Mesendoderm (in vitro differentiated cells): ENCODE data around the gene SCYGR3.

Experiments used
- DNase-seq: peaks from one replicate; pipeline ENCODE4 v3.0.0; 2013
- H2AK5ac ChIP-seq: 2 replicates; pipeline ENCODE4 v1.6.1; 2013; ENCODE audit warnings: low read length, inconsistent platforms
- H2BK120ac ChIP-seq: 2 replicates; pipeline ENCODE4 v1.6.1; 2013; ENCODE audit warnings: low read depth, mild to moderate bottlenecking, low read length, moderate library complexity, mixed read lengths
- H2BK15ac ChIP-seq: replicated peaks from 2 replicates; pipeline ENCODE4 v1.6.1; 2013; ENCODE audit warnings: low read depth, mild to moderate bottlenecking, moderate library complexity
- H2BK5ac ChIP-seq: 2 replicates; pipeline ENCODE4 v1.6.1; 2013; ENCODE audit warnings: low read length, inconsistent platforms
- H3K18ac ChIP-seq: 2 replicates; pipeline ENCODE4 v1.6.1; 2013; ENCODE audit warnings: mild to moderate bottlenecking, low read length, mixed read lengths
- H3K23ac ChIP-seq: one replicate; pipeline ENCODE4 v1.6.1; 2013; ENCODE audit warnings: low read length
- H3K27ac ChIP-seq: 2 replicates; pipeline ENCODE4 v1.5.1; 2013; ENCODE audit warnings: low read depth, mild to moderate bottlenecking, inconsistent platforms, low read length, moderate library complexity
- H3K27me3 ChIP-seq: 2 replicates; pipeline ENCODE4 v1.6.1; 2013; ENCODE audit warnings: low read length, control low read depth, mild to moderate bottlenecking, inconsistent platforms; ENCODE audit not compliant: insufficient read depth, poor library complexity
- H3K36me3 ChIP-seq: 2 replicates; pipeline ENCODE4 v1.6.1; 2013; ENCODE audit warnings: low read length, inconsistent platforms; ENCODE audit not compliant: control insufficient read depth, insufficient read depth
- H3K4ac ChIP-seq: one replicate; pipeline ENCODE4 v1.6.1; 2013; ENCODE audit warnings: low read depth, mild to moderate bottlenecking, low read length, moderate library complexity
- H3K4me1 ChIP-seq: 2 replicates; pipeline ENCODE4 v1.6.1; 2013; ENCODE audit warnings: low read depth, low read length, inconsistent platforms; ENCODE audit not compliant: control insufficient read depth
- H3K4me2 ChIP-seq: 2 replicates; pipeline ENCODE4 v1.6.1; 2013; ENCODE audit warnings: low read length
- H3K4me3 ChIP-seq: 2 replicates; pipeline ENCODE4 v1.5.1; 2013; ENCODE audit warnings: mild to moderate bottlenecking, low read length
- H3K56ac ChIP-seq: one replicate; pipeline ENCODE4 v1.6.1; 2013; ENCODE audit warnings: low read length
- H3K79me1 ChIP-seq: 2 replicates; pipeline ENCODE4 v1.6.1; 2013; ENCODE audit warnings: low read length, inconsistent platforms
- H3K79me2 ChIP-seq: 2 replicates; pipeline ENCODE4 v1.6.1; 2013; ENCODE audit warnings: mild to moderate bottlenecking, low read length; ENCODE audit not compliant: control insufficient read depth, insufficient read depth
- H3K9ac ChIP-seq: 2 replicates; pipeline ENCODE4 v1.6.1; 2013; ENCODE audit warnings: low read length, inconsistent platforms
- H4K5ac ChIP-seq: one replicate; pipeline ENCODE4 v1.6.1; 2013; ENCODE audit warnings: low read length
- H4K8ac ChIP-seq: one replicate; pipeline ENCODE4 v1.6.1; 2013; ENCODE audit warnings: low read depth, mild to moderate bottlenecking, control low read depth, low read length, moderate library complexity
- WGBS: extraction: QIAGEN DNeasy Blood & Tissue Kit; methylation state at CpG from one replicate; pipeline ENCODE4 v1.1.7; 2013; ENCODE audit warnings: low lambda C conversion rate, missing lambda C conversion rate; ENCODE audit not compliant: insufficient coverage; ENCODE audit errors: extremely low coverage; 5-methylcytosine and 5-hydroxymethylcytosine counted together

SCYGR3 gene

GRCh38 chr2:227654426-227654825, 39.8 kb upstream of the SCYGR3 start:
- no peak overlapping the region for H3K4me2 ChIP-seq
- WGBS, result no CpG with 5 or more reads among the region's 1 CpG
- H3K23ac ChIP-seq, result no peak overlapping the region
- no peaks in the 10 kb centered on the region for H3K79me1 ChIP-seq
- H3K27me3 ChIP-seq, result no peaks in the 10 kb centered on the region
- no peak overlapping the region for H4K8ac ChIP-seq
- no peak overlapping the region for H3K4ac ChIP-seq
- no peak overlapping the region for H3K27ac ChIP-seq
- no peaks in the 10 kb centered on the region for H3K79me2 ChIP-seq
- no peak overlapping the region for H2BK15ac ChIP-seq
- no peak overlapping the region for H4K5ac ChIP-seq
- DNase-seq, result no peak
- no peaks in the 10 kb centered on the region for H3K36me3 ChIP-seq
- H2AK5ac ChIP-seq, result no peak overlapping the region
- no peak overlapping the region for H3K9ac ChIP-seq
- H3K56ac ChIP-seq, result no peak overlapping the region
- H2BK120ac ChIP-seq, result no peak overlapping the region
- no peaks in the 10 kb centered on the region for H3K4me1 ChIP-seq
- H3K18ac ChIP-seq, result no peak overlapping the region
- H3K4me3 ChIP-seq, result no peak overlapping the region
- H2BK5ac ChIP-seq, result no peak overlapping the region

- no peak overlapping the region for H3K18ac ChIP-seq
- H2AK5ac ChIP-seq, result no peak overlapping the region
- no peaks in the 10 kb centered on the region for H3K27me3 ChIP-seq
- H2BK15ac ChIP-seq, result no peak overlapping the region
- H3K23ac ChIP-seq, result no peak overlapping the region
- DNase-seq, result no peak
- H3K27ac ChIP-seq, result no peak overlapping the region
- no peak overlapping the region for H2BK5ac ChIP-seq
- H3K9ac ChIP-seq, result no peak overlapping the region
- H3K4ac ChIP-seq, result no peak overlapping the region
- H2BK120ac ChIP-seq, result no peak overlapping the region
- H4K8ac ChIP-seq, result no peak overlapping the region
- H3K79me2 ChIP-seq, result no peaks in the 10 kb centered on the region
- no CpG with 5 or more reads among the region's 4 CpGs for WGBS
- no peak overlapping the region for H3K56ac ChIP-seq
- H3K4me1 ChIP-seq, result no peaks in the 10 kb centered on the region
- no peaks in the 10 kb centered on the region for H3K36me3 ChIP-seq
- no peak overlapping the region for H3K4me3 ChIP-seq
- H4K5ac ChIP-seq, result no peak overlapping the region
- H3K79me1 ChIP-seq, result no peaks in the 10 kb centered on the region
- H3K4me2 ChIP-seq, result no peak overlapping the region
Observed at GRCh38 chr2:227653419-227653818, 38.8 kb upstream of the SCYGR3 start.

- H3K79me2 ChIP-seq, result no peaks in the 10 kb centered on the region
- no peaks in the 10 kb centered on the region for H3K27me3 ChIP-seq
- no peak overlapping the region for H3K27ac ChIP-seq
- no peak overlapping the region for H2BK120ac ChIP-seq
- DNase-seq, result peak; percentile 47
- no peak overlapping the region for H3K4me3 ChIP-seq
- H3K4ac ChIP-seq, result no peak overlapping the region
- no peaks in the 10 kb centered on the region for H3K4me1 ChIP-seq
- WGBS, result no CpG with 5 or more reads among the region's 5 CpGs
- no peaks in the 10 kb centered on the region for H3K79me1 ChIP-seq
- no peak overlapping the region for H3K4me2 ChIP-seq
- H2AK5ac ChIP-seq, result no peak overlapping the region
- no peak overlapping the region for H3K18ac ChIP-seq
- H4K5ac ChIP-seq, result no peak overlapping the region
- no peak overlapping the region for H3K56ac ChIP-seq
- no peak overlapping the region for H3K23ac ChIP-seq
- no peaks in the 10 kb centered on the region for H3K36me3 ChIP-seq
- H2BK15ac ChIP-seq, result no peak overlapping the region
- H2BK5ac ChIP-seq, result no peak overlapping the region
- H4K8ac ChIP-seq, result no peak overlapping the region
- H3K9ac ChIP-seq, result no peak overlapping the region
Observed at GRCh38 chr2:227643990-227644551, 29.4 kb upstream of the SCYGR3 start.

- Histone ChIP-seq H3K36me3 (no peaks in the 10 kb centered on the region), H3K4me1 (no peaks in the 10 kb centered on the region), H3K4ac (no peak overlapping the region), H4K8ac (no peak overlapping the region), H3K56ac (no peak overlapping the region), H3K4me3 (no peak overlapping the region), H3K23ac (no peak overlapping the region), H3K79me1 (no peaks in the 10 kb centered on the region), H3K18ac (no peak overlapping the region), H3K9ac (no peak overlapping the region), H3K4me2 (no peak overlapping the region), H3K27me3 (no peaks in the 10 kb centered on the region), H3K27ac (no peak overlapping the region), H2BK5ac (no peak overlapping the region), H4K5ac (no peak overlapping the region), H2BK15ac (no peak overlapping the region), H2BK120ac (no peak overlapping the region), H3K79me2 (no peaks in the 10 kb centered on the region), H2AK5ac (no peak overlapping the region)
- WGBS, result no CpG with 5 or more reads among the region's 2 CpGs
- peak; percentile 42 for DNase-seq
Observed at GRCh38 chr2:227642656-227643055, 28.0 kb upstream of the SCYGR3 start.

GRCh38 chr2:227634201-227634600, 19.6 kb upstream of the SCYGR3 start:
- H3K4me1 ChIP-seq, result no peaks in the 10 kb centered on the region
- H3K4me3 ChIP-seq, result no peak overlapping the region
- H4K5ac ChIP-seq, result no peak overlapping the region
- H3K23ac ChIP-seq, result no peak overlapping the region
- H2BK5ac ChIP-seq, result no peak overlapping the region
- H3K27ac ChIP-seq, result no peak overlapping the region
- H3K56ac ChIP-seq, result no peak overlapping the region
- H2BK15ac ChIP-seq, result no peak overlapping the region
- WGBS, result no CpG with 5 or more reads among the region's 3 CpGs
- no peaks in the 10 kb centered on the region for H3K27me3 ChIP-seq
- H3K36me3 ChIP-seq, result no peaks in the 10 kb centered on the region
- DNase-seq, result no peak
- no peak overlapping the region for H3K9ac ChIP-seq
- H2AK5ac ChIP-seq, result no peak overlapping the region
- no peaks in the 10 kb centered on the region for H3K79me1 ChIP-seq
- no peak overlapping the region for H3K4me2 ChIP-seq
- H2BK120ac ChIP-seq, result no peak overlapping the region
- no peak overlapping the region for H3K18ac ChIP-seq
- no peaks in the 10 kb centered on the region for H3K79me2 ChIP-seq
- H3K4ac ChIP-seq, result no peak overlapping the region
- no peak overlapping the region for H4K8ac ChIP-seq

- Histone ChIP-seq H3K79me1 (no peaks in the 10 kb centered on the region), H2AK5ac (no peak overlapping the region), H3K79me2 (no peaks in the 10 kb centered on the region), H3K4me2 (no peak overlapping the region), H3K18ac (no peak overlapping the region), H3K56ac (no peak overlapping the region), H3K4ac (no peak overlapping the region), H3K4me1 (no peaks in the 10 kb centered on the region), H2BK15ac (no peak overlapping the region), H3K27me3 (no peaks in the 10 kb centered on the region), H2BK5ac (no peak overlapping the region), H3K9ac (no peak overlapping the region), H2BK120ac (no peak overlapping the region), H3K27ac (no peak overlapping the region), H3K23ac (no peak overlapping the region), H4K8ac (no peak overlapping the region), H4K5ac (no peak overlapping the region), H3K4me3 (no peak overlapping the region), H3K36me3 (no peaks in the 10 kb centered on the region)
- WGBS, result no CpG with 5 or more reads among the region's 6 CpGs
- DNase-seq, result no peak
Observed at GRCh38 chr2:227632827-227633226, 18.2 kb upstream of the SCYGR3 start.
